DOHH2 (cell line): ENCODE results near the gene SP2.

Experiments used
- H3F3A ChIP-seq: fragments of 200-600 bp; sonication (generic), shearing (Covaris generic); 2 replicates; pipeline ENCODE4 v1.6.0; 2016; ENCODE audit warnings: antibody characterized with exemption, mild to moderate bottlenecking; ENCODE audit not compliant: control insufficient read depth, insufficient read depth
- H3K27ac ChIP-seq: fragments of 200-600 bp; sonication (generic); 2 replicates; pipeline ENCODE4 v1.5.1; 2014; ENCODE audit warnings: low read depth, mild to moderate bottlenecking, low read length, moderate library complexity
- H3K27me3 ChIP-seq: fragments of 200-600 bp; sonication (generic); 2 replicates; pipeline ENCODE4 v1.6.1; 2014; ENCODE audit warnings: mild to moderate bottlenecking, low read length, mixed read lengths; ENCODE audit not compliant: control insufficient read depth
- H3K36me3 ChIP-seq: fragments of 200-600 bp; sonication (generic); 2 replicates; pipeline ENCODE4 v1.6.1; 2014; ENCODE audit warnings: mild to moderate bottlenecking, low read length, moderate library complexity, mixed read lengths; ENCODE audit not compliant: control insufficient read depth
- H3K4me1 ChIP-seq: fragments of 200-600 bp; sonication (generic); 2 replicates; pipeline ENCODE4 v1.6.1; 2014; ENCODE audit warnings: mild to moderate bottlenecking, low read length, mixed read lengths; ENCODE audit not compliant: control insufficient read depth
- H3K4me2 ChIP-seq: fragments of 200-600 bp; sonication (generic); 2 replicates; pipeline ENCODE4 v1.6.0; 2014; ENCODE audit warnings: mild to moderate bottlenecking, low read length, moderate library complexity
- H3K4me3 ChIP-seq: fragments of 200-600 bp; sonication (generic); 2 replicates; pipeline ENCODE4 v1.5.1; 2014; ENCODE audit warnings: mild to moderate bottlenecking, low read length, mixed read lengths
- H3K79me2 ChIP-seq: fragments of 200-600 bp; sonication (generic); 2 replicates; pipeline ENCODE4 v1.6.1; 2014; ENCODE audit warnings: mild to moderate bottlenecking, low read length, mixed read lengths; ENCODE audit not compliant: control insufficient read depth
- H3K9me2 ChIP-seq: fragments of 200-600 bp; sonication (generic); replicated peaks from 2 replicates; pipeline ENCODE4 v1.6.1; 2014; ENCODE audit warnings: mild to moderate bottlenecking, low read length, mixed read lengths; ENCODE audit not compliant: control insufficient read depth
- H3K9me3 ChIP-seq: fragments of 200-600 bp; sonication (generic); 2 replicates; pipeline ENCODE4 v1.6.1; 2014; ENCODE audit warnings: antibody characterized with exemption, low read length, mixed read lengths; ENCODE audit not compliant: control insufficient read depth, insufficient read depth
- H4K20me1 ChIP-seq: fragments of 200-600 bp; sonication (generic); 2 replicates; pipeline ENCODE4 v1.6.0; 2014; ENCODE audit warnings: low read depth, mild to moderate bottlenecking, antibody characterized with exemption, low read length, moderate library complexity; ENCODE audit not compliant: control insufficient read depth, insufficient read depth
- CTCF ChIP-seq: fragments of 200-600 bp; sonication (generic); IDR thresholded peaks from one replicate; pipeline ENCODE4 v1.5.1; 2014; ENCODE audit warnings: antibody characterized with exemption, mild to moderate bottlenecking, low read depth, low read length; ENCODE audit not compliant: poor library complexity, severe bottlenecking
- EZH2phosphoT487 ChIP-seq: fragments of 200-600 bp; sonication (generic); IDR thresholded peaks from 2 replicates; pipeline ENCODE4 v1.6.1; 2017; ENCODE audit warnings: borderline replicate concordance, mild to moderate bottlenecking, antibody characterized with exemption, low read length, moderate library complexity, mixed read lengths

Gene SP2

GRCh38 chr17:47884427-47884740, 11.7 kb upstream of the SP2 start:
- TF ChIP-seq CTCF (no peak), EZH2phosphoT487 (no peak)
- no peak overlapping the region for H3K4me2 ChIP-seq
- no peaks in the 10 kb centered on the region for H3K9me2 ChIP-seq
- H3K27ac ChIP-seq, result no peak overlapping the region
- no peaks in the 10 kb centered on the region for H3K79me2 ChIP-seq
- H3K36me3 ChIP-seq, result no peaks in the 10 kb centered on the region
- no peaks in the 10 kb centered on the region for H3K9me3 ChIP-seq
- peaks cover 18% of the 10 kb centered on the region for H3K27me3 ChIP-seq
- H4K20me1 ChIP-seq, result no peaks in the 10 kb centered on the region
- no peaks in the 10 kb centered on the region for H3F3A ChIP-seq
- no peak overlapping the region for H3K4me3 ChIP-seq
- H3K4me1 ChIP-seq, result no peaks in the 10 kb centered on the region

- TF ChIP-seq CTCF (no peak), EZH2phosphoT487 (no peak)
- Histone ChIP-seq H3K4me2 (no peak overlapping the region), H3K9me3 (no peaks in the 10 kb centered on the region), H3K9me2 (no peaks in the 10 kb centered on the region), H3K4me3 (no peak overlapping the region), H3K27ac (no peak overlapping the region), H3F3A (no peaks in the 10 kb centered on the region), H3K27me3 (peaks cover 16% of the 10 kb centered on the region), H3K4me1 (no peaks in the 10 kb centered on the region), H4K20me1 (no peaks in the 10 kb centered on the region), H3K36me3 (no peaks in the 10 kb centered on the region), H3K79me2 (no peaks in the 10 kb centered on the region)
Measured at GRCh38 chr17:47884905-47885730, 10.9 kb upstream of the SP2 start.

GRCh38 chr17:47888293-47888692, 7.7 kb upstream of the SP2 start:
- Histone ChIP-seq H3K79me2 (no peaks in the 10 kb centered on the region), H3K27ac (no peak overlapping the region), H3K27me3 (peaks cover 3% of the 10 kb centered on the region; the same call in 1 of the 2 replicates), H3F3A (no peaks in the 10 kb centered on the region), H3K9me2 (no peaks in the 10 kb centered on the region), H3K4me3 (no peak overlapping the region), H3K9me3 (no peaks in the 10 kb centered on the region), H3K4me1 (peaks cover under 1% of the 10 kb centered on the region), H3K4me2 (no peak overlapping the region), H4K20me1 (no peaks in the 10 kb centered on the region), H3K36me3 (no peaks in the 10 kb centered on the region)
- TF ChIP-seq EZH2phosphoT487 (no peak), CTCF (no peak)
